T-cell (primary cell): ENCODE measurements around the gene RFX1. TPM values are rescaled to one million over a fixed set of nuclear protein-coding genes. Genes with fewer than 3 reads are reported as not detected.

Source experiments
- ATAC-seq, 4 experiments: fragments of 200-7000 bp in 3 of 4; fragments of 150-1000 bp in 1 of 4; cut with Tn5 transposase; replicated peaks in 1 of 4; 1 replicate in 3 of 4; 2 replicates in 1 of 4; pipeline ENCODE4 v1.10.0; 2021; ENCODE audit warnings: moderate library complexity in 3 of 4, mild to moderate bottlenecking in 2 of 4, moderate number of reproducible peaks in 1 of 4
- CTCF ChIA-PET, 2 donors: fragments of 300-600 bp; sonication (Branson Sonifier 250); formaldehyde crosslinking; loops; one replicate each; lab custom pipeline; 2022; ENCODE audit warnings: antibody characterized with exemption in 2 of 2; lab: Charles Lee
- POLR2A ChIA-PET, 2 donors: fragments of 300-600 bp; sonication (Branson Sonifier 250); formaldehyde crosslinking; loops; one replicate each; lab custom pipeline; 2022; ENCODE audit warnings: antibody characterized with exemption in 2 of 2; lab: Charles Lee
- DNase-seq, 35 experiments: peaks; one replicate each; pipeline versions ENCODE4 v3.0.0 to v3.0.0-alpha.2; 2013 to 2023
- H3K27ac ChIP-seq: one replicate; pipeline ENCODE4 v1.5.1; 2013; ENCODE audit warnings: low read length
- H3K27me3 ChIP-seq, 2 experiments: replicated peaks in 1 of 2; 1 replicate in 1 of 2; 2 replicates in 1 of 2; pipeline versions ENCODE4 v1.6.1 to v1.7.0; 2013; ENCODE audit warnings: low read length in 1 of 2, mixed read lengths in 1 of 2; ENCODE audit not compliant: control insufficient read depth in 2 of 2, insufficient read depth in 2 of 2; ENCODE audit errors: extremely low read depth in 1 of 2
- H3K36me3 ChIP-seq, 2 donors: 1 replicate in 1 of 2; 2 replicates in 1 of 2; pipeline versions ENCODE4 v1.6.1 to v1.7.0; 2013; ENCODE audit warnings: low read length in 1 of 2; ENCODE audit not compliant: control insufficient read depth in 2 of 2, insufficient read depth in 1 of 2; ENCODE audit errors: extremely low read depth in 1 of 2
- H3K4me1 ChIP-seq, 2 experiments: 1 replicate in 1 of 2; 2 replicates in 1 of 2; pipeline versions ENCODE4 v1.6.1 to v1.7.0; 2013; ENCODE audit warnings: low read length in 2 of 2, mixed read lengths in 1 of 2; ENCODE audit not compliant: insufficient read depth in 2 of 2, control insufficient read depth in 1 of 2; ENCODE audit errors: extremely low read depth in 1 of 2
- H3K4me3 ChIP-seq, 2 donors: 1 replicate in 1 of 2; 2 replicates in 1 of 2; pipeline versions ENCODE4 v1.5.1 to v1.7.0; 2013; ENCODE audit warnings: mild to moderate bottlenecking in 2 of 2, low read length in 1 of 2, moderate library complexity in 1 of 2; ENCODE audit not compliant: control insufficient read depth in 1 of 2; ENCODE audit errors: extremely low read depth in 1 of 2
- H3K9me3 ChIP-seq: 2 replicates; pipeline ENCODE4 v1.7.0; 2013
- H3K27ac Mint-ChIP-seq, 2 donors: one replicate each; pipeline ENCODE4 v1.8.0; 2020 to 2021; ENCODE audit warnings: mild to moderate bottlenecking in 2 of 2, mixed read lengths in 2 of 2
- H3K27me3 Mint-ChIP-seq, 2 donors: one replicate each; pipeline ENCODE4 v1.8.0; 2021 to 2022; ENCODE audit warnings: mixed read lengths in 2 of 2
- H3K36me3 Mint-ChIP-seq: one replicate; pipeline ENCODE4 v1.8.0; 2021; ENCODE audit warnings: mixed read lengths
- H3K4me1 Mint-ChIP-seq, 3 donors: one replicate each; pipeline ENCODE4 v1.8.0; 2020 to 2022; ENCODE audit warnings: mixed read lengths in 3 of 3, mild to moderate bottlenecking in 1 of 3
- H3K4me3 Mint-ChIP-seq, 3 donors: one replicate each; pipeline ENCODE4 v1.8.0; 2020 to 2022; ENCODE audit warnings: mild to moderate bottlenecking in 3 of 3, mixed read lengths in 3 of 3, moderate library complexity in 3 of 3
- H3K9me3 Mint-ChIP-seq, 3 donors: one replicate each; pipeline ENCODE4 v1.8.0; 2020 to 2022; ENCODE audit warnings: mixed read lengths in 3 of 3
- WGBS: methylation state at CpG from one replicate; pipeline ENCODE4 v1.1.5; 2013; ENCODE audit warnings: missing lambda C conversion rate; ENCODE audit not compliant: insufficient coverage; 5-methylcytosine and 5-hydroxymethylcytosine counted together
- total RNA-seq, 35 experiments: library from RNA in 6 of 35; stranded (reverse) in 6 of 35; fragments of 120-200 nt in 1 of 35; gene quantifications; one replicate each; pipeline versions ENCODE4 v1.2.1 to v1.2.4 and lab custom pipeline; 2013 to 2026

RFX1 gene
- total RNA-seq, 5 donors from 2014 or later (not counting 1 experiment from before 2014, with no cell fraction given) = 18.4 to 27.1 (median 23.1) TPM

DNA sequence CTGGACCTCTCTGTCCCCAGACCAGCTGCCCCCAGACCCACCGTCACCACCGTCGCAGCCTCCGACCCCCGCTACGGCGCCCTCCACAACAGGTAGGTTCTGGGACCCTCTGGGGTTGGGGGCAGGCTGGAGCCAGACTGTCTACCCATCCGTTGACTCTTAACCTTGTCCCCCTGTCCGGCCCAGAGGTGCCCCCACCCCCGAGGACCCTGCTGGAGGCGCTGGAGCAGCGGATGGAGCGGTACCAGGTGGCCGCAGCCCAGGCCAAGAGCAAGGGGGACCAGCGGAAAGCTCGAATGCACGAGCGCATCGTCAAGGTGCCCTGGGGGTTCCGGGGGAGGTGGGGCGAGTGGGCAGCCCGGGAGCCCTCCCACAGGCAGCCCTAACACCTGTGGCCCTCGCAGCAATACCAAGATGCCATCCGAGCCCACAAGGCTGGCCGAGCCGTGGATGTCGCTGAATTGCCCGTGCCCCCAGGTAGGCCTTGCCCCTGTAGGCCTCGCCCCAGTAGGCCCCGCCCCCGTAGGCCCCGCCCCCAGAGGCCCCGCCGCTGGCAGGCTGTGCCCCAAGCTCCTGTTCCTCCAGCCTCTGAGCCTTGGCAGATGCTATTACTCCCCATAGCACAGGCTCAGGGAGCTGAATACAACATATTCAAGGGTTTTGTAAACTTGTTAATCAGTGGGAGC lies 87.3 kb downstream of the RFX1 start:
- Histone ChIP-seq H3K9me3 (no peaks in the 10 kb centered on the region), H3K4me1 (no peaks in the 10 kb centered on the region), H3K27ac (no peak overlapping the region), H3K4me3 (no peak overlapping the region), H3K36me3 (peaks cover 6 to 45% of the 10 kb centered on the region in 2 donors), H3K27me3 (no peaks in the 10 kb centered on the region)
- Mint-ChIP-seq H3K27ac (no peak overlapping the region), H3K27me3 (no peaks in the 10 kb centered on the region), H3K36me3 (peaks cover 52% of the 10 kb centered on the region), H3K4me3 (no peak overlapping the region), H3K9me3 (peaks cover 0 to 3% (median 3%) of the 10 kb centered on the region in 3 donors), H3K4me1 (no peaks in the 10 kb centered on the region)
- POLR2A ChIA-PET = interaction anchor here in 1 of 2 donors (0.6 kb wide), 1 partner anchor 74 kb away, joined by 3 read pairs; no protein-coding TSS in a partner anchor
- DNase-seq (no peak), ATAC-seq (no peak)
- 97% methylated on average over 20 of the region's 34 CpGs for WGBS
- CTCF ChIA-PET = interaction anchor here (0.6 kb wide), 3 partner anchors 32 to 352 kb away, joined by 3 to 4 read pairs (median 3); no protein-coding TSS in a partner anchor

DNA sequence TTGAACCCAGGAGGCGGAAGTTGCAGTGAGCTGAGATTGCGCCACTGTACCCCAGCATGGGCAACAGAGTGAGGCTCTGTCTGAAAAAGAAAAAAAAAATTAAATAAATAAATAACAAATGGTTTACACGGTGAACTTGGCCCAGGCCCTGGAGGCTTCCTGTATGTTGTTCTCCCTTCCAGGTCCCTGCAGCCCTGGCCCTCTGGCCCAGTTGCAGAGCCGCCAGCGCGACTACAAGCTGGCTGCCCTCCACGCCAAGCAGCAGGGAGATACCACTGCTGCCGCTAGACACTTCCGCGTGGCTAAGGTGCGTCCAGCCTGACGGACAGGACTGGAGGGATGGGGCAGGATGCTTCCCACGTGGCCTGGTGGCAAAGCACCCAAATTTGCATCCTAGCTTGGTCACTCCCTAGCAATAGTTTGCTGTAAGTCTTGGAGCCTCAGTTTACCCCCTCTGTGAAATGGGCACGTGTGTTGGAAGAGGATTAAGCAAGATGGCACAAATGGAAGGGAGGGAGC lies 88.2 kb downstream of the RFX1 start:
- CTCF ChIA-PET = interaction anchor here in 1 of 2 donors (0.6 kb wide), 1 partner anchor 351 kb away, joined by 4 read pairs; no protein-coding TSS in a partner anchor
- POLR2A ChIA-PET = no interaction called here
- ATAC-seq (no peak), DNase-seq (no peak)
- Mint-ChIP-seq H3K36me3 (peaks cover 52% of the 10 kb centered on the region), H3K27ac (no peak overlapping the region), H3K4me1 (no peaks in the 10 kb centered on the region), H3K27me3 (no peaks in the 10 kb centered on the region), H3K4me3 (no peak overlapping the region), H3K9me3 (peaks cover 0 to 3% (median 3%) of the 10 kb centered on the region in 3 donors)
- Histone ChIP-seq H3K27me3 (no peaks in the 10 kb centered on the region), H3K4me3 (no peak overlapping the region), H3K4me1 (no peaks in the 10 kb centered on the region), H3K9me3 (no peaks in the 10 kb centered on the region), H3K27ac (no peak overlapping the region), H3K36me3 (peaks cover 6 to 45% of the 10 kb centered on the region in 2 donors)
- 97% methylated on average over 11 of the region's 14 CpGs for WGBS

DNA sequence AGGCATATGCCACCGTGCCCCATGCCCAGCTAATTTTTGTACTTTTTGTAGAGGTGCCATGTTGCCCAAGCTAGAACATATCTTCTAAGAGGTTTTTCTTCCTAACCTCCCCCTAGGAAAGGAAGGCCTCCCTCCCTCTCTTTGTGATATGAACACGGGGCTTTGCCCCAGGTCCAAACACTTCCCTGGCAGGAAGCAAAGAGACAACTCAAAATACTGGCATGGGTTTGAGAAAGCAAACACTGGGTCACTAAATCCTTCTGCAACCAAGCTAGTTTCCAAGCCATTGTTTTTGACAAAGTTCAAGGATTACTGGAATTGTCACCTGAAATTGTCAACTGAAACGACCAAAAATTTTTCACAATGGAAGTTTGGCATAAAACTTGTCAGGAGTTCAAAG lies 91.3 kb downstream of the RFX1 start:
- no peak for ATAC-seq
- no peak overlapping the region for H3K4me3 Mint-ChIP-seq
- Histone ChIP-seq H3K4me3 (no peak overlapping the region), H3K9me3 (no peaks in the 10 kb centered on the region), H3K27me3 (no peaks in the 10 kb centered on the region), H3K36me3 (peaks cover 0 to 36% of the 10 kb centered on the region in 2 donors), H3K27ac (no peak overlapping the region), H3K4me1 (no peaks in the 10 kb centered on the region)
- WGBS = no CpG with 5 or more reads among the region's 3 CpGs
- POLR2A ChIA-PET = no interaction called here
- H3K27ac Mint-ChIP-seq = no peak overlapping the region
- peaks cover 36% of the 10 kb centered on the region for H3K36me3 Mint-ChIP-seq
- CTCF ChIA-PET = interaction anchor here in 1 of 2 donors (0.6 kb wide), 1 partner anchor 21 kb away, joined by 3 read pairs; no protein-coding TSS in a partner anchor
- no peaks in the 10 kb centered on the region for H3K27me3 Mint-ChIP-seq
- no peaks in the 10 kb centered on the region for H3K4me1 Mint-ChIP-seq
- no peaks in the 10 kb centered on the region for H3K9me3 Mint-ChIP-seq
- DNase-seq = no peak

DNA sequence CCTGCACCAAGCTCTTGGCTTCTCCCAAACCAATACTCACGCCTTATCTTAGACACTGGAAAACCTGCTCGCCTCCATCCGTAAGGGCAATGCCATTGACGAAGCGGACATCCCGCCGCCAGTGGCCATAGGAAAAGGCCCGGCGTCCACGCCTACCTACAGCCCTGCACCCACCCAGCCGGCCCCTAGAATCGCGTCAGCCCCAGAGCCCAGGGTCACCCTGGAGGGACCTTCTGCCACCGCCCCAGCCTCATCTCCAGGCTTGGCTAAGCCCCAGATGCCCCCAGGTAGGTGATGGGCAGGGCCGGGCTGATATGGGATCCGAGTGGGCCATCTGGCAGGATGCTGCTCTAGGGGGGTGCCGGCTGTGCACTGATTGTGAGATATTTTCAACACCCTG lies 92.8 kb downstream of the RFX1 start:
- DNase-seq = no peak
- no peaks in the 10 kb centered on the region for H3K9me3 Mint-ChIP-seq
- Histone ChIP-seq H3K27me3 (no peaks in the 10 kb centered on the region), H3K36me3 (peaks cover 0 to 37% of the 10 kb centered on the region in 2 donors), H3K9me3 (no peaks in the 10 kb centered on the region), H3K27ac (no peak overlapping the region), H3K4me1 (no peaks in the 10 kb centered on the region), H3K4me3 (no peak overlapping the region)
- no peak for ATAC-seq
- no peaks in the 10 kb centered on the region for H3K4me1 Mint-ChIP-seq
- H3K27ac Mint-ChIP-seq = peak overlapping the region in 1 of 2 donors; percentile 34
- peaks cover 36% of the 10 kb centered on the region for H3K36me3 Mint-ChIP-seq
- POLR2A ChIA-PET = no interaction called here
- no peak overlapping the region for H3K4me3 Mint-ChIP-seq
- CTCF ChIA-PET = no interaction called here
- H3K27me3 Mint-ChIP-seq = no peaks in the 10 kb centered on the region
- WGBS = 100% methylated on average over 9 of the region's 17 CpGs

Other genes with a start within 250 kb of the RFX1 start
- gene MRI1, start 241.8 kb downstream of the RFX1 start, total RNA-seq = 100 to 1,000 TPM in 2 of 5 donors, 10 to 100 TPM in 3; 37.6 to 107 (median 94.3) TPM
- 10 to 100 TPM; 69.7 to 82.1 (median 76.8) TPM for gene C19orf53, start 231.9 kb downstream of the RFX1 start, total RNA-seq
- gene ZSWIM4, start 210.9 kb downstream of the RFX1 start, total RNA-seq = 1 to 10 TPM; 5.4 to 9.8 (median 9.0) TPM
- 1 to 10 TPM in 3 of 5 donors, under 1 TPM in 1, not detected in 1; 0.85 to 2.3 (median 1.5) TPM for gene NANOS3, start 129.2 kb downstream of the RFX1 start, total RNA-seq
- gene BRME1, start 100.2 kb downstream of the RFX1 start, total RNA-seq = 1 to 10 TPM; 1.3 to 3.6 (median 1.7) TPM
- gene CC2D1A, start 100.1 kb downstream of the RFX1 start, total RNA-seq = 10 to 100 TPM; 25.9 to 41.3 (median 37.4) TPM
- gene PODNL1, start 67.9 kb downstream of the RFX1 start, total RNA-seq = under 1 TPM in 1 of 5 donors, not detected in 4; 0.09 TPM
- 100 to 1,000 TPM in 3 of 5 donors, 10 to 100 TPM in 2; 67.3 to 118 (median 110) TPM for gene DCAF15, start 53.8 kb downstream of the RFX1 start, total RNA-seq
- not detected for gene RLN3, start 21.8 kb upstream of the RFX1 start, total RNA-seq
- 10 to 100 TPM; 44.2 to 82.4 (median 66.5) TPM for gene IL27RA, start 25.4 kb upstream of the RFX1 start, total RNA-seq
- under 1 TPM in 2 of 5 donors, not detected in 3; 0.16 to 0.39 TPM for gene PALM3, start 55.8 kb upstream of the RFX1 start, total RNA-seq
- gene MISP3, start 66.5 kb upstream of the RFX1 start, total RNA-seq = 1 to 10 TPM in 3 of 5 donors, under 1 TPM in 2; 0.28 to 2.0 (median 1.1) TPM
- under 1 TPM in 3 of 5 donors, not detected in 2; 0.53 to 0.98 (median 0.58) TPM for gene C19orf67, start 79.5 kb upstream of the RFX1 start, total RNA-seq
- gene SAMD1, start 84.4 kb upstream of the RFX1 start, total RNA-seq = 10 to 100 TPM; 38.9 to 75.0 (median 59.2) TPM
- gene PRKACA, start 111.4 kb upstream of the RFX1 start, total RNA-seq = 10 to 100 TPM; 43.0 to 53.5 (median 48.9) TPM
- gene ASF1B, start 130.3 kb upstream of the RFX1 start, total RNA-seq = 1 to 10 TPM; 2.6 to 4.4 (median 3.3) TPM
- 10 to 100 TPM; 19.9 to 31.2 (median 28.0) TPM for gene ADGRL1, start 199.8 kb upstream of the RFX1 start, total RNA-seq